K562 (cell line): ENCODE measurements around the gene ZFP64.

Experiments
- CREB1 ChIP-seq, 2 experiments: sonication (generic) in 1 of 2; formaldehyde crosslinking in 1 of 2; IDR thresholded peaks; 2 replicates each; pipeline versions ENCODE4 v1.6.1 to v1.8.0; 2012 to 2022; ENCODE audit warnings: inconsistent platforms in 1 of 2, mild to moderate bottlenecking in 1 of 2, missing genetic modification reagents in 1 of 2, moderate library complexity in 1 of 2
- EZH2 ChIP-seq: IDR thresholded peaks from 2 replicates; pipeline ENCODE4 v1.6.1; 2012; ENCODE audit warnings: low read depth, mild to moderate bottlenecking, inconsistent platforms, low read length, borderline replicate concordance
- FOXA1 ChIP-seq: fragments of 450-650 bp; IDR thresholded peaks from 2 replicates; pipeline ENCODE4 v1.6.1; 2016; ENCODE audit warnings: mild to moderate bottlenecking, borderline replicate concordance
- HMG20B ChIP-seq: fragments of 250-450 bp; sonication (Bioruptor Pico); IDR thresholded peaks from 2 replicates; pipeline ENCODE4 v1.5.0; 2021; ENCODE audit warnings: mild to moderate bottlenecking
- JUND ChIP-seq, 2 experiments: IDR thresholded peaks; 2 replicates in 1 of 2; 3 replicates in 1 of 2; pipeline ENCODE4 v1.6.1; 2011; ENCODE audit warnings: borderline replicate concordance in 2 of 2, low read depth in 2 of 2, low read length in 2 of 2, improper control_type of control experiment in 1 of 2, missing biosample characterization in 1 of 2, missing genetic modification characterization in 1 of 2, missing genetic modification reagents in 1 of 2
- PCBP1 ChIP-seq: fragments of 200-400 bp; formaldehyde crosslinking; IDR thresholded peaks from 2 replicates; pipeline ENCODE4 v1.6.1; 2018; ENCODE audit warnings: mild to moderate bottlenecking, low read depth, low read length; ENCODE audit not compliant: poor library complexity, severe bottlenecking
- POLR2AphosphoS2 ChIP-seq: IDR thresholded peaks from 2 replicates; pipeline ENCODE4 v1.6.1; 2012; ENCODE audit warnings: low read length, improper control_type of control experiment
- TF ChIP-seq, protein P1 (sequence below): fragments of 250-450 bp; sonication (Bioruptor Pico); IDR thresholded peaks from 2 replicates; pipeline ENCODE4 v1.5.0; 2020; ENCODE audit warnings: mild to moderate bottlenecking, borderline replicate concordance
- TF ChIP-seq, protein P2 (sequence below): fragments of 450-650 bp; conservative IDR thresholded peaks from 2 replicates; pipeline ENCODE4 v1.6.1; 2016; ENCODE audit warnings: missing genetic modification characterization, low read depth, mild to moderate bottlenecking, control low read depth, missing compliant biosample characterization
- TF ChIP-seq, protein P3 (sequence below): fragments of 450-650 bp; IDR thresholded peaks from 2 replicates; pipeline ENCODE4 v1.6.1; 2017; ENCODE audit warnings: antibody characterized with exemption, mild to moderate bottlenecking
- TF ChIP-seq, protein P4 (sequence below), 3 experiments: IDR thresholded peaks in 2 of 3; conservative IDR thresholded peaks in 1 of 3; 2 replicates each; pipeline ENCODE4 v1.5.1; 2011 to 2012; ENCODE audit warnings: low read length in 3 of 3, mild to moderate bottlenecking in 3 of 3, control low read depth in 2 of 3, improper control_type of control experiment in 1 of 3, inconsistent platforms in 1 of 3, low read depth in 1 of 3, mixed read lengths in 1 of 3, moderate library complexity in 1 of 3; ENCODE audit not compliant: insufficient read depth in 2 of 3
- TF ChIP-seq, protein P5 (sequence below): IDR thresholded peaks from 3 replicates; pipeline ENCODE4 v1.6.1; 2011; ENCODE audit warnings: borderline replicate concordance, mild to moderate bottlenecking, moderate library complexity; ENCODE audit not compliant: insufficient read length; ENCODE audit errors: extremely low read depth

DNA sequence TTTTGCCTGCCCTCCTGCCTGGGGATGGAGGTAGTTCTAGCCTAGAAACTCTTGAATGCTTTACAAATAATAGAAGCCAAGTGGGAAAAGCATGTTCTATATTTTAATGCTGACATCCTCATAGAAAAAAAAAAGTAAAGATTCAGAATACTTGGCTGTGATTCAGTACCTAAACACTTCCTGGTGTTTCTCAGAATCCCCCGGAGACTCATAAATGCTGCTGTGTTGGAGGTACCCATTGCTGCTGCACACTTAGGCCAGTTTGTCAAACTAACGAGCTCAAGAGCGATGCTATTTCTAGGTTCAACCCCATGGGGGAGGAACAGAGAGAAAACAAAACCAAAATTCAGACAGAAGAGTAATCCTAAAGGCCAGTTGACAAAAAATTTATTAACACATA lies 38.8 kb upstream of the ZFP64 start:
- TF ChIP-seq CREB1 (IDR thresholded peaks at IDR 0.05): no peak
- no peak for TF ChIP-seq CREB1 (CRISPR knock-in tag; IDR thresholded peaks at IDR 0.05)
- TF ChIP-seq, protein P1, sequence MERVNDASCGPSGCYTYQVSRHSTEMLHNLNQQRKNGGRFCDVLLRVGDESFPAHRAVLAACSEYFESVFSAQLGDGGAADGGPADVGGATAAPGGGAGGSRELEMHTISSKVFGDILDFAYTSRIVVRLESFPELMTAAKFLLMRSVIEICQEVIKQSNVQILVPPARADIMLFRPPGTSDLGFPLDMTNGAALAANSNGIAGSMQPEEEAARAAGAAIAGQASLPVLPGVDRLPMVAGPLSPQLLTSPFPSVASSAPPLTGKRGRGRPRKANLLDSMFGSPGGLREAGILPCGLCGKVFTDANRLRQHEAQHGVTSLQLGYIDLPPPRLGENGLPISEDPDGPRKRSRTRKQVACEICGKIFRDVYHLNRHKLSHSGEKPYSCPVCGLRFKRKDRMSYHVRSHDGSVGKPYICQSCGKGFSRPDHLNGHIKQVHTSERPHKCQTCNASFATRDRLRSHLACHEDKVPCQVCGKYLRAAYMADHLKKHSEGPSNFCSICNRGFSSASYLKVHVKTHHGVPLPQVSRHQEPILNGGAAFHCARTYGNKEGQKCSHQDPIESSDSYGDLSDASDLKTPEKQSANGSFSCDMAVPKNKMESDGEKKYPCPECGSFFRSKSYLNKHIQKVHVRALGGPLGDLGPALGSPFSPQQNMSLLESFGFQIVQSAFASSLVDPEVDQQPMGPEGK (CRISPR knock-in tag): no peak
- TF ChIP-seq, protein P2, sequence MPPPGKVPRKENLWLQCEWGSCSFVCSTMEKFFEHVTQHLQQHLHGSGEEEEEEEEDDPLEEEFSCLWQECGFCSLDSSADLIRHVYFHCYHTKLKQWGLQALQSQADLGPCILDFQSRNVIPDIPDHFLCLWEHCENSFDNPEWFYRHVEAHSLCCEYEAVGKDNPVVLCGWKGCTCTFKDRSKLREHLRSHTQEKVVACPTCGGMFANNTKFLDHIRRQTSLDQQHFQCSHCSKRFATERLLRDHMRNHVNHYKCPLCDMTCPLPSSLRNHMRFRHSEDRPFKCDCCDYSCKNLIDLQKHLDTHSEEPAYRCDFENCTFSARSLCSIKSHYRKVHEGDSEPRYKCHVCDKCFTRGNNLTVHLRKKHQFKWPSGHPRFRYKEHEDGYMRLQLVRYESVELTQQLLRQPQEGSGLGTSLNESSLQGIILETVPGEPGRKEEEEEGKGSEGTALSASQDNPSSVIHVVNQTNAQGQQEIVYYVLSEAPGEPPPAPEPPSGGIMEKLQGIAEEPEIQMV (tag): no peak
- no peak for TF ChIP-seq EZH2
- TF ChIP-seq, protein P3, sequence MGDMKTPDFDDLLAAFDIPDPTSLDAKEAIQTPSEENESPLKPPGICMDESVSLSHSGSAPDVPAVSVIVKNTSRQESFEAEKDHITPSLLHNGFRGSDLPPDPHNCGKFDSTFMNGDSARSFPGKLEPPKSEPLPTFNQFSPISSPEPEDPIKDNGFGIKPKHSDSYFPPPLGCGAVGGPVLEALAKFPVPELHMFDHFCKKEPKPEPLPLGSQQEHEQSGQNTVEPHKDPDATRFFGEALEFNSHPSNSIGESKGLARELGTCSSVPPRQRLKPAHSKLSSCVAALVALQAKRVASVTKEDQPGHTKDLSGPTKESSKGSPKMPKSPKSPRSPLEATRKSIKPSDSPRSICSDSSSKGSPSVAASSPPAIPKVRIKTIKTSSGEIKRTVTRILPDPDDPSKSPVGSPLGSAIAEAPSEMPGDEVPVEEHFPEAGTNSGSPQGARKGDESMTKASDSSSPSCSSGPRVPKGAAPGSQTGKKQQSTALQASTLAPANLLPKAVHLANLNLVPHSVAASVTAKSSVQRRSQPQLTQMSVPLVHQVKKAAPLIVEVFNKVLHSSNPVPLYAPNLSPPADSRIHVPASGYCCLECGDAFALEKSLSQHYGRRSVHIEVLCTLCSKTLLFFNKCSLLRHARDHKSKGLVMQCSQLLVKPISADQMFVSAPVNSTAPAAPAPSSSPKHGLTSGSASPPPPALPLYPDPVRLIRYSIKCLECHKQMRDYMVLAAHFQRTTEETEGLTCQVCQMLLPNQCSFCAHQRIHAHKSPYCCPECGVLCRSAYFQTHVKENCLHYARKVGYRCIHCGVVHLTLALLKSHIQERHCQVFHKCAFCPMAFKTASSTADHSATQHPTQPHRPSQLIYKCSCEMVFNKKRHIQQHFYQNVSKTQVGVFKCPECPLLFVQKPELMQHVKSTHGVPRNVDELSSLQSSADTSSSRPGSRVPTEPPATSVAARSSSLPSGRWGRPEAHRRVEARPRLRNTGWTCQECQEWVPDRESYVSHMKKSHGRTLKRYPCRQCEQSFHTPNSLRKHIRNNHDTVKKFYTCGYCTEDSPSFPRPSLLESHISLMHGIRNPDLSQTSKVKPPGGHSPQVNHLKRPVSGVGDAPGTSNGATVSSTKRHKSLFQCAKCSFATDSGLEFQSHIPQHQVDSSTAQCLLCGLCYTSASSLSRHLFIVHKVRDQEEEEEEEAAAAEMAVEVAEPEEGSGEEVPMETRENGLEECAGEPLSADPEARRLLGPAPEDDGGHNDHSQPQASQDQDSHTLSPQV: no peak
- TF ChIP-seq, protein P4, sequence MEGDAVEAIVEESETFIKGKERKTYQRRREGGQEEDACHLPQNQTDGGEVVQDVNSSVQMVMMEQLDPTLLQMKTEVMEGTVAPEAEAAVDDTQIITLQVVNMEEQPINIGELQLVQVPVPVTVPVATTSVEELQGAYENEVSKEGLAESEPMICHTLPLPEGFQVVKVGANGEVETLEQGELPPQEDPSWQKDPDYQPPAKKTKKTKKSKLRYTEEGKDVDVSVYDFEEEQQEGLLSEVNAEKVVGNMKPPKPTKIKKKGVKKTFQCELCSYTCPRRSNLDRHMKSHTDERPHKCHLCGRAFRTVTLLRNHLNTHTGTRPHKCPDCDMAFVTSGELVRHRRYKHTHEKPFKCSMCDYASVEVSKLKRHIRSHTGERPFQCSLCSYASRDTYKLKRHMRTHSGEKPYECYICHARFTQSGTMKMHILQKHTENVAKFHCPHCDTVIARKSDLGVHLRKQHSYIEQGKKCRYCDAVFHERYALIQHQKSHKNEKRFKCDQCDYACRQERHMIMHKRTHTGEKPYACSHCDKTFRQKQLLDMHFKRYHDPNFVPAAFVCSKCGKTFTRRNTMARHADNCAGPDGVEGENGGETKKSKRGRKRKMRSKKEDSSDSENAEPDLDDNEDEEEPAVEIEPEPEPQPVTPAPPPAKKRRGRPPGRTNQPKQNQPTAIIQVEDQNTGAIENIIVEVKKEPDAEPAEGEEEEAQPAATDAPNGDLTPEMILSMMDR (IDR thresholded peaks at IDR 0.05 in 2 of 3, conservative IDR thresholded peaks at IDR 0.05 in 1 of 3; ENCODE audit: insufficient read depth in 2 of 3, low read depth in 1 of 3, low read length in 3 of 3): no peak
- no peak for TF ChIP-seq JUND (IDR thresholded peaks at IDR 0.05; ENCODE audit: borderline replicate concordance, low read depth, low read length)
- TF ChIP-seq JUND (tag; IDR thresholded peaks at IDR 0.05; ENCODE audit: borderline replicate concordance, low read depth, low read length): no peak
- TF ChIP-seq PCBP1: no peak
- TF ChIP-seq, protein P5, sequence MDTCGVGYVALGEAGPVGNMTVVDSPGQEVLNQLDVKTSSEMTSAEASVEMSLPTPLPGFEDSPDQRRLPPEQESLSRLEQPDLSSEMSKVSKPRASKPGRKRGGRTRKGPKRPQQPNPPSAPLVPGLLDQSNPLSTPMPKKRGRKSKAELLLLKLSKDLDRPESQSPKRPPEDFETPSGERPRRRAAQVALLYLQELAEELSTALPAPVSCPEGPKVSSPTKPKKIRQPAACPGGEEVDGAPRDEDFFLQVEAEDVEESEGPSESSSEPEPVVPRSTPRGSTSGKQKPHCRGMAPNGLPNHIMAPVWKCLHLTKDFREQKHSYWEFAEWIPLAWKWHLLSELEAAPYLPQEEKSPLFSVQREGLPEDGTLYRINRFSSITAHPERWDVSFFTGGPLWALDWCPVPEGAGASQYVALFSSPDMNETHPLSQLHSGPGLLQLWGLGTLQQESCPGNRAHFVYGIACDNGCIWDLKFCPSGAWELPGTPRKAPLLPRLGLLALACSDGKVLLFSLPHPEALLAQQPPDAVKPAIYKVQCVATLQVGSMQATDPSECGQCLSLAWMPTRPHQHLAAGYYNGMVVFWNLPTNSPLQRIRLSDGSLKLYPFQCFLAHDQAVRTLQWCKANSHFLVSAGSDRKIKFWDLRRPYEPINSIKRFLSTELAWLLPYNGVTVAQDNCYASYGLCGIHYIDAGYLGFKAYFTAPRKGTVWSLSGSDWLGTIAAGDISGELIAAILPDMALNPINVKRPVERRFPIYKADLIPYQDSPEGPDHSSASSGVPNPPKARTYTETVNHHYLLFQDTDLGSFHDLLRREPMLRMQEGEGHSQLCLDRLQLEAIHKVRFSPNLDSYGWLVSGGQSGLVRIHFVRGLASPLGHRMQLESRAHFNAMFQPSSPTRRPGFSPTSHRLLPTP: no peak
- TF ChIP-seq FOXA1: no peak
- no peak for TF ChIP-seq HMG20B (CRISPR knock-in tag)
- no peak for TF ChIP-seq POLR2AphosphoS2
